GM12878 (cell line): ENCODE measurements around the gene PSMB5. TPM values are rescaled to one million over a fixed set of nuclear protein-coding genes. Genes with fewer than 3 reads are reported as not detected.

ENCODE experiments used
- BCL11A ChIP-seq: IDR thresholded peaks from 2 replicates; pipeline ENCODE4 v1.6.1; 2011; ENCODE audit warnings: low read depth, low read length
- CBX3 ChIP-seq: fragments of 200-600 bp; sonication (generic); IDR thresholded peaks from 2 replicates; pipeline ENCODE4 v1.6.1; 2016; ENCODE audit warnings: low read depth, borderline replicate concordance
- CEBPB ChIP-seq, 2 experiments: fragments of 150-350 bp in 1 of 2; IDR thresholded peaks; 2 replicates each; pipeline ENCODE4 v1.6.1; 2012 to 2014; ENCODE audit warnings: low read depth in 2 of 2, low read length in 2 of 2, borderline replicate concordance in 1 of 2, inconsistent platforms in 1 of 2
- DPF2 ChIP-seq: fragments of 450-650 bp; IDR thresholded peaks from 2 replicates; pipeline ENCODE4 v1.6.1; 2017; ENCODE audit warnings: mild to moderate bottlenecking
- EGR1 ChIP-seq, 2 experiments: IDR thresholded peaks; 1 replicate in 1 of 2; 2 replicates in 1 of 2; pipeline ENCODE4 v1.6.1; 2011 to 2012; ENCODE audit warnings: low read depth in 2 of 2, low read length in 2 of 2, borderline replicate concordance in 1 of 2, mild to moderate bottlenecking in 1 of 2, moderate library complexity in 1 of 2
- EP300 ChIP-seq, 2 experiments: fragments of 150-350 bp in 1 of 2; IDR thresholded peaks; 2 replicates each; pipeline ENCODE4 v1.6.1; 2011 to 2012; ENCODE audit warnings: low read depth in 2 of 2, low read length in 2 of 2, borderline replicate concordance in 1 of 2, improper control_type of control experiment in 1 of 2, inconsistent platforms in 1 of 2; ENCODE audit not compliant: control insufficient read depth in 1 of 2
- ESRRA ChIP-seq: IDR thresholded peaks from 2 replicates; pipeline ENCODE4 v1.6.1; 2012; ENCODE audit warnings: mild to moderate bottlenecking, low read length, improper control_type of control experiment
- HDAC6 ChIP-seq: fragments of 200-600 bp; sonication (generic); IDR thresholded peaks from one replicate; pipeline ENCODE4 v1.8.0; 2017; ENCODE audit warnings: antibody characterized with exemption; ENCODE audit not compliant: unreplicated experiment
- LARP7 ChIP-seq: fragments of 450-650 bp; IDR thresholded peaks from 2 replicates; pipeline ENCODE4 v1.6.1; 2017; ENCODE audit warnings: mild to moderate bottlenecking
- MXI1 ChIP-seq: fragments of 150-350 bp; IDR thresholded peaks from 2 replicates; pipeline ENCODE4 v1.6.1; 2011; ENCODE audit warnings: low read depth, mild to moderate bottlenecking, inconsistent platforms, low read length, improper control_type of control experiment
- NBN ChIP-seq: fragments of 450-650 bp; IDR thresholded peaks from 2 replicates; pipeline ENCODE4 v1.6.1; 2016
- PAX8 ChIP-seq: fragments of 450-650 bp; IDR thresholded peaks from 2 replicates; pipeline ENCODE4 v1.6.1; 2017; ENCODE audit warnings: mild to moderate bottlenecking, moderate library complexity
- PML ChIP-seq: IDR thresholded peaks from 2 replicates; pipeline ENCODE4 v1.6.1; 2012; ENCODE audit warnings: low read length, inconsistent platforms
- POLR2A ChIP-seq: IDR thresholded peaks from 2 replicates; pipeline ENCODE4 v1.6.1; 2011; ENCODE audit warnings: low read depth, mild to moderate bottlenecking, low read length
- RAD21 ChIP-seq: IDR thresholded peaks from 2 replicates; pipeline ENCODE4 v1.6.1; 2011; ENCODE audit warnings: mild to moderate bottlenecking, low read depth, low read length, moderate library complexity; ENCODE audit not compliant: insufficient read depth
- RUNX3 ChIP-seq: IDR thresholded peaks from 2 replicates; pipeline ENCODE4 v1.6.1; 2012; ENCODE audit warnings: low read length, inconsistent platforms
- SP1 ChIP-seq: IDR thresholded peaks from one replicate; pipeline ENCODE4 v1.6.1; 2011; ENCODE audit warnings: low read depth, low read length
- STAT3 ChIP-seq: IDR thresholded peaks from 2 replicates; pipeline ENCODE4 v1.6.1; 2011; ENCODE audit warnings: low read depth, low read length, improper control_type of control experiment
- TAF1 ChIP-seq: IDR thresholded peaks from 2 replicates; pipeline ENCODE4 v1.6.1; 2011; ENCODE audit warnings: mild to moderate bottlenecking, low read depth, low read length, borderline replicate concordance
- TCF12 ChIP-seq: IDR thresholded peaks from 2 replicates; pipeline ENCODE4 v1.6.1; 2011; ENCODE audit warnings: low read depth, mild to moderate bottlenecking, low read length
- TCF3 ChIP-seq: IDR thresholded peaks from 2 replicates; pipeline ENCODE4 v1.6.1; 2012; ENCODE audit warnings: low read depth, mild to moderate bottlenecking, low read length, borderline replicate concordance; ENCODE audit not compliant: insufficient read depth
- YY1 ChIP-seq: IDR thresholded peaks from 2 replicates; pipeline ENCODE4 v1.6.1; 2011; ENCODE audit warnings: low read depth, mild to moderate bottlenecking, low read length
- polyA plus RNA-seq, 11 experiments: library from polyadenylated mRNA; depleted of rRNA in 4 of 11; unstranded in 6 of 11; stranded (reverse) in 5 of 11; fragments of >200 nt; fragmentation: Nextera tagmentation in 4 of 11; fragmentation: Illumina TruSeq in 1 of 11; extraction: Ambion mirVana in 4 of 11; extraction: Trizol in 1 of 11; gene quantifications; 1 replicate in 1 of 11; 2 replicates in 10 of 11; pipeline versions ENCODE4 v1.2.1 to v1.2.3, GENCODE V29; 2011 to 2016; ENCODE audit warnings: inconsistent platforms in 2 of 11, missing spikeins in 2 of 11, low read depth in 1 of 11
- total RNA-seq, 4 experiments: library from RNA; depleted of rRNA in 3 of 4; stranded (reverse); fragments of >200 nt in 3 of 4; fragmentation: Illumina TruSeq in 1 of 4; extraction: Trizol in 1 of 4; gene quantifications; 2 replicates each; pipeline versions ENCODE4 v1.2.1 to v1.2.3, GENCODE V29; 2013 to 2021
- TF ChIP-seq, protein P1 (sequence below): IDR thresholded peaks from 2 replicates; pipeline ENCODE4 v1.6.1; 2012; ENCODE audit warnings: low read depth, low read length, improper control_type of control experiment
- TF ChIP-seq, protein P2 (sequence below): fragments of 450-650 bp; IDR thresholded peaks from 2 replicates; pipeline ENCODE4 v1.6.1; 2014; ENCODE audit warnings: mild to moderate bottlenecking
- TF ChIP-seq, protein P3 (sequence below): fragments of 150-350 bp; IDR thresholded peaks from 2 replicates; pipeline ENCODE4 v1.6.1; 2014; ENCODE audit warnings: mild to moderate bottlenecking, low read depth, low read length
- TF ChIP-seq, protein P4 (sequence below): fragments of 450-650 bp; formaldehyde crosslinking; IDR thresholded peaks from 2 replicates; pipeline ENCODE4 v1.4.0; 2022; ENCODE audit warnings: mild to moderate bottlenecking, moderate library complexity

Gene PSMB5
- total and polyA plus RNA-seq, 10 of the 15 experiments (the other 5 are each of a cell fraction or from before 2014, with no cell fraction given), result 84.5 to 802 (median 144) TPM

DNA sequence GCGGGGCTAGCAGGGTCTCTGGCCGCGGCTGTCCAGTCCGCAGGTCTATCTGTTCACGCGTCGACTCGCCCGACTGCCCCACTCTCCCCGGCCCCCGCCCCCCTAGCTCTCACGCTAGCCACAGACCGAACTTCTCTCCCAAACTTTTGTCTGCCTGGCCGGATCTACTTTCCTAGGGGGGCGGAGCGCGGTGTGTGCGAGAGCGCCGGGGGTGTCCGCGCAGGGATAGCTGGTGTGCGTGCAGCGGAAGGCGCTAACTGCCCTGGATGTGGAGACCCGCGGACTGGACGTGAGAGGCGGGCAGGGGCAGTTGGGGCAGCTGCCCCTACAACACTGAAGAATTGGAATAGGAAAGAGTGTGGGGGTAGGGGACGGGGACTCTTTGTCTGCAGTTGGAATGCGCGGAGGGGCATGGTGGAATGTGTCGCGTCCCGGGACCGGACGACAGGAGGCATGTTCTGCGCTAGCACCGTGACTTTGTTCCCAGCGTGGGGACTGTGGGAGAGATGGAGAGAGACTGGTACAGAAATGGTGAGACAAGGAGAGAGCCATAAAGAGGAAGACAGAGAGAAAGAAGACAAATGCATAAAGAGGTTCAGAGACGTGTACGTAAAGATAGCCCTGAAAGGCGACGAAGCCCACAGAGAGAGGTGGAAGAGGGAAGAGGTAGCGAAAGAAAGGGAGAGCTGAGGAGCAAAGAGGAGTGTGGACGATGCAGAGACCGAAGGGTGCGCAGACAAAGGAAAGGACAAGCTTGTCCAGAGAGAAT lies 52.0 kb downstream of the PSMB5 start, which contains the start of gene AJUBA (continued):
- TF ChIP-seq EP300 (IDR thresholded peaks at IDR 0.05; ENCODE audit: borderline replicate concordance in 1 of 2, control insufficient read depth in 1 of 2, low read depth in 2 of 2, low read length in 2 of 2), result no peak
- TF ChIP-seq MXI1, result peak; percentile 57; the same call in 1 of the 2 replicates
- no peak for TF ChIP-seq STAT3
- TF ChIP-seq BCL11A, result no peak
- no peak for TF ChIP-seq CBX3
- TF ChIP-seq RUNX3, result peak; percentile 28; the same call in 1 of the 2 replicates
- TF ChIP-seq POLR2A, result no peak
- peak; percentile 62; the same call in 1 of the 2 replicates for TF ChIP-seq LARP7
- TF ChIP-seq, protein P1, sequence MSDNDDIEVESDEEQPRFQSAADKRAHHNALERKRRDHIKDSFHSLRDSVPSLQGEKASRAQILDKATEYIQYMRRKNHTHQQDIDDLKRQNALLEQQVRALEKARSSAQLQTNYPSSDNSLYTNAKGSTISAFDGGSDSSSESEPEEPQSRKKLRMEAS, result 0 out of 2 replicates have a peak, but pooled peaks have one; percentile 36
- TF ChIP-seq TCF12, result no peak
- TF ChIP-seq, protein P2, sequence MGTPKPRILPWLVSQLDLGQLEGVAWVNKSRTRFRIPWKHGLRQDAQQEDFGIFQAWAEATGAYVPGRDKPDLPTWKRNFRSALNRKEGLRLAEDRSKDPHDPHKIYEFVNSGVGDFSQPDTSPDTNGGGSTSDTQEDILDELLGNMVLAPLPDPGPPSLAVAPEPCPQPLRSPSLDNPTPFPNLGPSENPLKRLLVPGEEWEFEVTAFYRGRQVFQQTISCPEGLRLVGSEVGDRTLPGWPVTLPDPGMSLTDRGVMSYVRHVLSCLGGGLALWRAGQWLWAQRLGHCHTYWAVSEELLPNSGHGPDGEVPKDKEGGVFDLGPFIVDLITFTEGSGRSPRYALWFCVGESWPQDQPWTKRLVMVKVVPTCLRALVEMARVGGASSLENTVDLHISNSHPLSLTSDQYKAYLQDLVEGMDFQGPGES, result no peak
- TF ChIP-seq, protein P3, sequence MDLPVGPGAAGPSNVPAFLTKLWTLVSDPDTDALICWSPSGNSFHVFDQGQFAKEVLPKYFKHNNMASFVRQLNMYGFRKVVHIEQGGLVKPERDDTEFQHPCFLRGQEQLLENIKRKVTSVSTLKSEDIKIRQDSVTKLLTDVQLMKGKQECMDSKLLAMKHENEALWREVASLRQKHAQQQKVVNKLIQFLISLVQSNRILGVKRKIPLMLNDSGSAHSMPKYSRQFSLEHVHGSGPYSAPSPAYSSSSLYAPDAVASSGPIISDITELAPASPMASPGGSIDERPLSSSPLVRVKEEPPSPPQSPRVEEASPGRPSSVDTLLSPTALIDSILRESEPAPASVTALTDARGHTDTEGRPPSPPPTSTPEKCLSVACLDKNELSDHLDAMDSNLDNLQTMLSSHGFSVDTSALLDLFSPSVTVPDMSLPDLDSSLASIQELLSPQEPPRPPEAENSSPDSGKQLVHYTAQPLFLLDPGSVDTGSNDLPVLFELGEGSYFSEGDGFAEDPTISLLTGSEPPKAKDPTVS, result no peak
- TF ChIP-seq RAD21, result no peak
- no peak for TF ChIP-seq TAF1
- TF ChIP-seq CEBPB (IDR thresholded peaks at IDR 0.05; ENCODE audit: borderline replicate concordance in 1 of 2, low read depth in 2 of 2, low read length in 2 of 2), result no peak
- TF ChIP-seq HDAC6, result no peak
- no peak for TF ChIP-seq SP1
- TF ChIP-seq, protein P4, sequence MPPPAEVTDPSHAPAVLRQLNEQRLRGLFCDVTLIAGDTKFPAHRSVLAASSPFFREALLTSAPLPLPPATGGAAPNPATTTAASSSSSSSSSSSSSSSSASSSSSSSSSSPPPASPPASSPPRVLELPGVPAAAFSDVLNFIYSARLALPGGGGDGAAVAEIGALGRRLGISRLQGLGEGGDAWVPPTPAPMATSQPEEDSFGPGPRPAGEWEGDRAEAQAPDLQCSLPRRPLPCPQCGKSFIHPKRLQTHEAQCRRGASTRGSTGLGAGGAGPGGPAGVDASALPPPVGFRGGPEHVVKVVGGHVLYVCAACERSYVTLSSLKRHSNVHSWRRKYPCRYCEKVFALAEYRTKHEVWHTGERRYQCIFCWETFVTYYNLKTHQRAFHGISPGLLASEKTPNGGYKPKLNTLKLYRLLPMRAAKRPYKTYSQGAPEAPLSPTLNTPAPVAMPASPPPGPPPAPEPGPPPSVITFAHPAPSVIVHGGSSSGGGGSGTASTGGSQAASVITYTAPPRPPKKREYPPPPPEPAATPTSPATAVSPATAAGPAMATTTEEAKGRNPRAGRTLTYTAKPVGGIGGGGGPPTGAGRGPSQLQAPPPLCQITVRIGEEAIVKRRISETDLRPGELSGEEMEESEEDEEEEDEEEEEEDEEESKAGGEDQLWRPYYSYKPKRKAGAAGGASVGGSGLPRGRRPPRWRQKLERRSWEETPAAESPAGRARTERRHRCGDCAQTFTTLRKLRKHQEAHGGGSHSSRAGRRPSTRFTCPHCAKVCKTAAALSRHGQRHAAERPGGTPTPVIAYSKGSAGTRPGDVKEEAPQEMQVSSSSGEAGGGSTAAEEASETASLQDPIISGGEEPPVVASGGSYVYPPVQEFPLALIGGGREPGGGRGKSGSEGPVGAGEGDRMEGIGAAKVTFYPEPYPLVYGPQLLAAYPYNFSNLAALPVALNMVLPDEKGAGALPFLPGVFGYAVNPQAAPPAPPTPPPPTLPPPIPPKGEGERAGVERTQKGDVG (CRISPR knock-in tag), result no peak
- TF ChIP-seq YY1, result no peak
- no peak for TF ChIP-seq TCF3
- TF ChIP-seq DPF2, result 0 out of 2 replicates have a peak, but pooled peaks have one; percentile 28
- peak; percentile 71; the same call in 1 of the 2 replicates for TF ChIP-seq NBN
- no peak for TF ChIP-seq PML
- no peak for TF ChIP-seq PAX8
- TF ChIP-seq EGR1 (IDR thresholded peaks at IDR 0.05; ENCODE audit: borderline replicate concordance in 1 of 2, low read depth in 2 of 2, low read length in 2 of 2), result 0 out of 3 replicates have a peak, but pooled peaks of 1 of the 2 experiments have one; percentile 32
- TF ChIP-seq ESRRA, result no peak
